WTC11 (cell line): ENCODE results near the gene RUNX2. TPM values are rescaled to one million over a fixed set of nuclear protein-coding genes. Genes with fewer than 3 reads are reported as not detected.

Experiments
- ATAC-seq: fragments of 200-7000 bp; cut with Tn5 transposase; 2 replicates; pipeline ENCODE4 v1.10.0; 2021; ENCODE audit warnings: mild to moderate bottlenecking, moderate library complexity
- CTCF ChIA-PET: fragments of 300-600 bp; sonication (Branson Sonifier 250); formaldehyde crosslinking; loops from one replicate; lab custom pipeline; 2021; ENCODE audit warnings: antibody characterized with exemption; lab: Charles Lee
- POLR2A ChIA-PET: fragments of 350-600 bp; sonication (Branson Sonifier 250); formaldehyde crosslinking; loops from one replicate; lab custom pipeline; 2021; ENCODE audit warnings: antibody characterized with exemption; lab: Charles Lee
- DNase-seq: peaks from one replicate; pipeline ENCODE4 v3.0.0; 2021; ENCODE audit warnings: low spot score
- H3K27ac Mint-ChIP-seq: 2 replicates; pipeline ENCODE4 v1.8.0; 2021; ENCODE audit warnings: mixed read lengths
- H3K27me3 Mint-ChIP-seq: 2 replicates; pipeline ENCODE4 v1.8.0; 2021; ENCODE audit warnings: low read depth, mild to moderate bottlenecking, moderate library complexity, mixed read lengths
- H3K36me3 Mint-ChIP-seq: 2 replicates; pipeline ENCODE4 v1.8.0; 2021; ENCODE audit warnings: mixed read lengths
- H3K4me1 Mint-ChIP-seq: 2 replicates; pipeline ENCODE4 v1.8.0; 2022; ENCODE audit warnings: mixed read lengths
- H3K4me3 Mint-ChIP-seq: 2 replicates; pipeline ENCODE4 v1.8.0; 2021; ENCODE audit warnings: mild to moderate bottlenecking, moderate library complexity, mixed read lengths
- H3K9me3 Mint-ChIP-seq: 2 replicates; pipeline ENCODE4 v1.8.0; 2021; ENCODE audit warnings: mixed read lengths
- AFF4 ChIP-seq: sonication (generic); formaldehyde crosslinking; IDR thresholded peaks from 2 replicates; pipeline ENCODE4 v1.8.1; 2023; ENCODE audit warnings: mild to moderate bottlenecking, missing genetic modification reagents, borderline replicate concordance
- ELF4 ChIP-seq: sonication (generic); formaldehyde crosslinking; IDR thresholded peaks from 2 replicates; pipeline ENCODE4 v1.8.1; 2022; ENCODE audit warnings: low read depth, mild to moderate bottlenecking, moderate library complexity, missing genetic modification reagents
- EMX1 ChIP-seq: fragments of 250-450 bp; sonication (Bioruptor Pico); IDR thresholded peaks from 2 replicates; pipeline ENCODE4 v1.8.0; 2021; ENCODE audit warnings: mild to moderate bottlenecking
- GTF2I ChIP-seq: fragments of 250-450 bp; sonication (Bioruptor Pico); conservative IDR thresholded peaks from 2 replicates; pipeline ENCODE4 v1.4.0; 2021; ENCODE audit warnings: mild to moderate bottlenecking
- NFYB ChIP-seq: sonication (generic); formaldehyde crosslinking; conservative IDR thresholded peaks from 2 replicates; pipeline ENCODE4 v1.8.0; 2022; ENCODE audit warnings: low read depth, missing genetic modification reagents
- NR3C1 ChIP-seq: sonication (generic); formaldehyde crosslinking; conservative IDR thresholded peaks from 2 replicates; pipeline ENCODE4 v1.8.1; 2023; ENCODE audit warnings: low read depth, mild to moderate bottlenecking, missing genetic modification reagents
- PRDM15 ChIP-seq: sonication (generic); formaldehyde crosslinking; IDR thresholded peaks from 2 replicates; pipeline ENCODE4 v1.8.0; 2022; ENCODE audit warnings: missing genetic modification reagents
- SMAD4 ChIP-seq: sonication (generic); formaldehyde crosslinking; IDR thresholded peaks from 2 replicates; pipeline ENCODE4 v1.8.0; 2022; ENCODE audit warnings: mild to moderate bottlenecking, missing genetic modification reagents
- SOX15 ChIP-seq: fragments of 250-450 bp; sonication (Bioruptor Pico); IDR thresholded peaks from 2 replicates; pipeline ENCODE4 v1.9.0; 2021; ENCODE audit warnings: mild to moderate bottlenecking
- TCF7 ChIP-seq: sonication (generic); formaldehyde crosslinking; IDR thresholded peaks from 2 replicates; pipeline ENCODE4 v1.8.0; 2022; ENCODE audit warnings: mild to moderate bottlenecking, low read depth, missing genetic modification reagents, moderate library complexity
- TEAD4 ChIP-seq: sonication (generic); formaldehyde crosslinking; IDR thresholded peaks from 2 replicates; pipeline ENCODE4 v1.8.0; 2022; ENCODE audit warnings: mild to moderate bottlenecking, missing genetic modification reagents
- ZNF232 ChIP-seq: sonication (generic); formaldehyde crosslinking; IDR thresholded peaks from 2 replicates; pipeline ENCODE4 v1.8.0; 2022; ENCODE audit warnings: mild to moderate bottlenecking, missing genetic modification reagents
- ZNF396 ChIP-seq: fragments of 250-450 bp; sonication (Bioruptor Pico); IDR thresholded peaks from 2 replicates; pipeline ENCODE4 v1.8.0; 2021; ENCODE audit warnings: mild to moderate bottlenecking, moderate library complexity, borderline replicate concordance
- ZNF532 ChIP-seq: fragments of 250-450 bp; sonication (Bioruptor Pico); IDR thresholded peaks from 2 replicates; pipeline ENCODE4 v1.9.0; 2021; ENCODE audit warnings: mild to moderate bottlenecking, borderline replicate concordance
- ZSCAN18 ChIP-seq: fragments of 250-450 bp; sonication (Bioruptor Pico); IDR thresholded peaks from 2 replicates; pipeline ENCODE4 v2.1.2; 2022; ENCODE audit warnings: mild to moderate bottlenecking, moderate library complexity
- total RNA-seq: library from RNA; stranded (reverse); gene quantifications from 3 replicates; pipeline ENCODE4 v1.2.3, GENCODE V29; 2021

RUNX2 gene
- total RNA-seq, 1 experiment from 2014 or later = 0.28 TPM

- TF ChIP-seq AFF4 (CRISPR knock-in tag) (no peak), SMAD4 (CRISPR knock-in tag) (no peak), ELF4 (no peak), NR3C1 (no peak), ZSCAN18 (CRISPR knock-in tag) (no peak), SOX15 (CRISPR knock-in tag) (no peak), NFYB (CRISPR knock-in tag) (no peak), PRDM15 (CRISPR knock-in tag) (no peak)
These were observed 317.2 kb downstream of the RUNX2 start (continued) for GRCh38 chr6:45645302-45645701.

GRCh38 chr6:45647341-45648261, 319.5 kb downstream of the RUNX2 start:
- ATAC-seq (no peak), DNase-seq (no peak)
- TF ChIP-seq GTF2I (CRISPR knock-in tag) = no peak
- TF ChIP-seq SOX15 (CRISPR knock-in tag) = no peak
- no peak for TF ChIP-seq TCF7
- TF ChIP-seq TEAD4 (CRISPR knock-in tag) = no peak
- no peak for TF ChIP-seq EMX1 (CRISPR knock-in tag)
- no peak for TF ChIP-seq ZNF232 (CRISPR knock-in tag)
- no peak for TF ChIP-seq ELF4
- no peak for TF ChIP-seq ZNF396 (CRISPR knock-in tag)
- TF ChIP-seq ZNF532 (CRISPR knock-in tag) = no peak
- Mint-ChIP-seq H3K9me3 (no peaks in the 10 kb centered on the region), H3K36me3 (no peaks in the 10 kb centered on the region), H3K4me3 (no peak overlapping the region), H3K27me3 (peaks cover 21% of the 10 kb centered on the region), H3K4me1 (peaks cover 33% of the 10 kb centered on the region), H3K27ac (no peak overlapping the region)
- ChIA-PET POLR2A (no interaction called here), CTCF (interaction anchor here (1.1 kb wide), 1 partner anchor 67 kb away, joined by 3 read pairs; no protein-coding TSS in a partner anchor)
